ENCODE data around the gene NPIPB13.
"Not testable (repeated sequence)": the region's sequence is repeated elsewhere in the genome, so short reads cannot be mapped to it uniquely, and the experiment has no call there.

DNA sequence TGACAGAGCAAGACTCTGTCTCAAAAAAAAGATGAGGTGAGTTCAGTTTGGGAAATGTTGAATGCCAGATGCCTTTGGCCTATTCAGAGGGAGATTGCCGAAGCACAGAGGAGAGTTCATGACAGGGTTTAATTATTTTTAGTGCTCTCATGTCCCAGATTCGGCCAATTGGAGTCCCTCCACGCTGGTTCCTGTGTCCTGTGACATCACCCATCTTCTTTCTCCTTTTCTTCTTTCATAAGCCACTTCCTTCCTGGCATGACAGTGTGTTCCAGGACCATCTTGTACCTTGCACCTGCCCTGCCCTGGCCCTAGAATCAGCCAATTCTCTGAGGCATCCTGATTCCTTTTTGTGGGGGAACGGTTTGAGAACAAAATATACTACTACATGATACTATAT is 36.9 kb downstream of the NPIPB13 start:
- not testable (repeated sequence) for TF ChIP-seq POLR2A (IDR thresholded peaks at IDR 0.05; ENCODE audit: borderline replicate concordance, extremely low read depth, insufficient read depth, insufficient read length); EGR1 (IDR thresholded peaks at IDR 0.05; ENCODE audit: low read depth); YY1 (IDR thresholded peaks at IDR 0.05; ENCODE audit: extremely low read depth, insufficient replicate concordance, low read depth, low read length); EZH2 (IDR thresholded peaks at IDR 0.05); POLR2AphosphoS5 (IDR thresholded peaks at IDR 0.05; ENCODE audit: low read depth, low read length); EZH2phosphoT487 (IDR thresholded peaks at IDR 0.05; ENCODE audit: borderline replicate concordance); JUND (IDR thresholded peaks at IDR 0.05); TCF7L2 (IDR thresholded peaks at IDR 0.05; ENCODE audit: borderline replicate concordance, extremely low read depth, insufficient read depth, insufficient read length); CBX3 (IDR thresholded peaks at IDR 0.05; ENCODE audit: low read depth)
- TF ChIP-seq, protein P1, sequence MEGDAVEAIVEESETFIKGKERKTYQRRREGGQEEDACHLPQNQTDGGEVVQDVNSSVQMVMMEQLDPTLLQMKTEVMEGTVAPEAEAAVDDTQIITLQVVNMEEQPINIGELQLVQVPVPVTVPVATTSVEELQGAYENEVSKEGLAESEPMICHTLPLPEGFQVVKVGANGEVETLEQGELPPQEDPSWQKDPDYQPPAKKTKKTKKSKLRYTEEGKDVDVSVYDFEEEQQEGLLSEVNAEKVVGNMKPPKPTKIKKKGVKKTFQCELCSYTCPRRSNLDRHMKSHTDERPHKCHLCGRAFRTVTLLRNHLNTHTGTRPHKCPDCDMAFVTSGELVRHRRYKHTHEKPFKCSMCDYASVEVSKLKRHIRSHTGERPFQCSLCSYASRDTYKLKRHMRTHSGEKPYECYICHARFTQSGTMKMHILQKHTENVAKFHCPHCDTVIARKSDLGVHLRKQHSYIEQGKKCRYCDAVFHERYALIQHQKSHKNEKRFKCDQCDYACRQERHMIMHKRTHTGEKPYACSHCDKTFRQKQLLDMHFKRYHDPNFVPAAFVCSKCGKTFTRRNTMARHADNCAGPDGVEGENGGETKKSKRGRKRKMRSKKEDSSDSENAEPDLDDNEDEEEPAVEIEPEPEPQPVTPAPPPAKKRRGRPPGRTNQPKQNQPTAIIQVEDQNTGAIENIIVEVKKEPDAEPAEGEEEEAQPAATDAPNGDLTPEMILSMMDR (IDR thresholded peaks at IDR 0.05 in 2 of 3, conservative IDR thresholded peaks at IDR 0.05 in 1 of 3; ENCODE audit: borderline replicate concordance in 1 of 3, insufficient read depth in 1 of 3, low read depth in 2 of 3, low read length in 2 of 3): not testable (repeated sequence)
- TF ChIP-seq, protein P2, sequence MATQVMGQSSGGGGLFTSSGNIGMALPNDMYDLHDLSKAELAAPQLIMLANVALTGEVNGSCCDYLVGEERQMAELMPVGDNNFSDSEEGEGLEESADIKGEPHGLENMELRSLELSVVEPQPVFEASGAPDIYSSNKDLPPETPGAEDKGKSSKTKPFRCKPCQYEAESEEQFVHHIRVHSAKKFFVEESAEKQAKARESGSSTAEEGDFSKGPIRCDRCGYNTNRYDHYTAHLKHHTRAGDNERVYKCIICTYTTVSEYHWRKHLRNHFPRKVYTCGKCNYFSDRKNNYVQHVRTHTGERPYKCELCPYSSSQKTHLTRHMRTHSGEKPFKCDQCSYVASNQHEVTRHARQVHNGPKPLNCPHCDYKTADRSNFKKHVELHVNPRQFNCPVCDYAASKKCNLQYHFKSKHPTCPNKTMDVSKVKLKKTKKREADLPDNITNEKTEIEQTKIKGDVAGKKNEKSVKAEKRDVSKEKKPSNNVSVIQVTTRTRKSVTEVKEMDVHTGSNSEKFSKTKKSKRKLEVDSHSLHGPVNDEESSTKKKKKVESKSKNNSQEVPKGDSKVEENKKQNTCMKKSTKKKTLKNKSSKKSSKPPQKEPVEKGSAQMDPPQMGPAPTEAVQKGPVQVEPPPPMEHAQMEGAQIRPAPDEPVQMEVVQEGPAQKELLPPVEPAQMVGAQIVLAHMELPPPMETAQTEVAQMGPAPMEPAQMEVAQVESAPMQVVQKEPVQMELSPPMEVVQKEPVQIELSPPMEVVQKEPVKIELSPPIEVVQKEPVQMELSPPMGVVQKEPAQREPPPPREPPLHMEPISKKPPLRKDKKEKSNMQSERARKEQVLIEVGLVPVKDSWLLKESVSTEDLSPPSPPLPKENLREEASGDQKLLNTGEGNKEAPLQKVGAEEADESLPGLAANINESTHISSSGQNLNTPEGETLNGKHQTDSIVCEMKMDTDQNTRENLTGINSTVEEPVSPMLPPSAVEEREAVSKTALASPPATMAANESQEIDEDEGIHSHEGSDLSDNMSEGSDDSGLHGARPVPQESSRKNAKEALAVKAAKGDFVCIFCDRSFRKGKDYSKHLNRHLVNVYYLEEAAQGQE (IDR thresholded peaks at IDR 0.05; ENCODE audit: low read depth): not testable (repeated sequence)
- TF ChIP-seq, protein P3, sequence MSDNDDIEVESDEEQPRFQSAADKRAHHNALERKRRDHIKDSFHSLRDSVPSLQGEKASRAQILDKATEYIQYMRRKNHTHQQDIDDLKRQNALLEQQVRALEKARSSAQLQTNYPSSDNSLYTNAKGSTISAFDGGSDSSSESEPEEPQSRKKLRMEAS (IDR thresholded peaks at IDR 0.05): not testable (repeated sequence)
- TF ChIP-seq, protein P4, sequence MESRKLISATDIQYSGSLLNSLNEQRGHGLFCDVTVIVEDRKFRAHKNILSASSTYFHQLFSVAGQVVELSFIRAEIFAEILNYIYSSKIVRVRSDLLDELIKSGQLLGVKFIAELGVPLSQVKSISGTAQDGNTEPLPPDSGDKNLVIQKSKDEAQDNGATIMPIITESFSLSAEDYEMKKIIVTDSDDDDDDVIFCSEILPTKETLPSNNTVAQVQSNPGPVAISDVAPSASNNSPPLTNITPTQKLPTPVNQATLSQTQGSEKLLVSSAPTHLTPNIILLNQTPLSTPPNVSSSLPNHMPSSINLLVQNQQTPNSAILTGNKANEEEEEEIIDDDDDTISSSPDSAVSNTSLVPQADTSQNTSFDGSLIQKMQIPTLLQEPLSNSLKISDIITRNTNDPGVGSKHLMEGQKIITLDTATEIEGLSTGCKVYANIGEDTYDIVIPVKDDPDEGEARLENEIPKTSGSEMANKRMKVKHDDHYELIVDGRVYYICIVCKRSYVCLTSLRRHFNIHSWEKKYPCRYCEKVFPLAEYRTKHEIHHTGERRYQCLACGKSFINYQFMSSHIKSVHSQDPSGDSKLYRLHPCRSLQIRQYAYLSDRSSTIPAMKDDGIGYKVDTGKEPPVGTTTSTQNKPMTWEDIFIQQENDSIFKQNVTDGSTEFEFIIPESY (IDR thresholded peaks at IDR 0.05; ENCODE audit: extremely low read depth, insufficient replicate concordance, low read length): not testable (repeated sequence)
